ENCODE data around the gene PRSS57.
"Not testable (repeated sequence)": the region's sequence is repeated elsewhere in the genome, so short reads cannot be mapped to it uniquely, and the experiment has no call there.

PRSS57 gene

GRCh38 chr19:678791-679388 is 16.4 kb downstream of the PRSS57 start:
- H3K4me3 Mint-ChIP-seq: peak overlapping the region; percentile 78 to 79
- ATAC-seq (replicated peaks): no peak
- no peak for DNase-seq
- H3K27me3 Mint-ChIP-seq: peaks cover 8 to 16% of the 10 kb centered on the region in 2 donors
- H3K9me3 Mint-ChIP-seq: no peaks in the 10 kb centered on the region
- H3K27ac Mint-ChIP-seq: peak overlapping the region; percentile 71
- peaks cover under 1 to 1% of the 10 kb centered on the region in 2 donors for H3K36me3 Mint-ChIP-seq
- H3K4me1 Mint-ChIP-seq: peaks cover 11 to 18% of the 10 kb centered on the region in 2 donors

GRCh38 chr19:677601-678436 is 17.4 kb downstream of the PRSS57 start:
- Mint-ChIP-seq H3K36me3 (peaks cover 1 to 3% of the 10 kb centered on the region in 2 donors), H3K27me3 (peaks cover 13 to 22% of the 10 kb centered on the region in 2 donors), H3K4me1 (peaks cover 15 to 18% of the 10 kb centered on the region in 2 donors), H3K27ac (no peak overlapping the region), H3K9me3 (no peaks in the 10 kb centered on the region), H3K4me3 (no peak overlapping the region)
- no peak for ATAC-seq (replicated peaks)
- DNase-seq: no peak

GRCh38 chr19:677201-677600 is 18.1 kb downstream of the PRSS57 start:
- ATAC-seq (replicated peaks) (no peak), DNase-seq (no peak)
- no peaks in the 10 kb centered on the region for H3K9me3 Mint-ChIP-seq
- peaks cover 1 to 3% of the 10 kb centered on the region in 2 donors for H3K36me3 Mint-ChIP-seq
- H3K27ac Mint-ChIP-seq: no peak overlapping the region
- peaks cover 15 to 18% of the 10 kb centered on the region in 2 donors for H3K4me1 Mint-ChIP-seq
- H3K4me3 Mint-ChIP-seq: no peak overlapping the region
- peaks cover 13 to 22% of the 10 kb centered on the region in 2 donors for H3K27me3 Mint-ChIP-seq

GRCh38 chr19:676339-677105 is 18.7 kb downstream of the PRSS57 start, which contains the start of gene FSTL3:
FSTL3 (plus strand) TSS chr19:676392; CDS start chr19:676424, 32 bp downstream.
- peaks cover 1 to 3% of the 10 kb centered on the region in 2 donors for H3K36me3 Mint-ChIP-seq
- ATAC-seq (replicated peaks) (no peak), DNase-seq (no peak)
- peak within 1 kb of the TSS; percentile 21 for H3K27ac Mint-ChIP-seq
- H3K9me3 Mint-ChIP-seq: no peaks in the 10 kb centered on the region
- peaks cover 13 to 22% of the 10 kb centered on the region in 2 donors for H3K27me3 Mint-ChIP-seq
- peaks cover 15 to 18% of the 10 kb centered on the region in 2 donors for H3K4me1 Mint-ChIP-seq
- peak within 1 kb of the TSS in 1 of 2 donors; percentile 30 for H3K4me3 Mint-ChIP-seq

- Mint-ChIP-seq H3K4me3 (no peak overlapping the region), H3K9me3 (no peaks in the 10 kb centered on the region), H3K4me1 (peaks cover 15 to 18% of the 10 kb centered on the region in 2 donors), H3K36me3 (peaks cover 1 to 3% of the 10 kb centered on the region in 2 donors), H3K27ac (no peak overlapping the region), H3K27me3 (peaks cover 13 to 22% of the 10 kb centered on the region in 2 donors)
- DNase-seq: no peak
- ATAC-seq (replicated peaks): no peak
Measured at GRCh38 chr19:676007-676338, 19.3 kb downstream of the PRSS57 start.

GRCh38 chr19:674282-675151 is 20.7 kb downstream of the PRSS57 start:
- peaks cover 13 to 18% of the 10 kb centered on the region in 2 donors for H3K4me1 Mint-ChIP-seq
- H3K9me3 Mint-ChIP-seq: no peaks in the 10 kb centered on the region
- H3K27me3 Mint-ChIP-seq: peaks cover 13 to 28% of the 10 kb centered on the region in 2 donors
- ATAC-seq (replicated peaks) (no peak), DNase-seq (no peak)
- H3K27ac Mint-ChIP-seq: no peak overlapping the region
- peaks cover 1 to 3% of the 10 kb centered on the region in 2 donors for H3K36me3 Mint-ChIP-seq
- H3K4me3 Mint-ChIP-seq: no peak overlapping the region

GRCh38 chr19:670609-671075 is 24.6 kb downstream of the PRSS57 start:
- ATAC-seq (replicated peaks): peak; percentile 52 to 72
- H3K4me1 Mint-ChIP-seq: peaks cover 6 to 8% of the 10 kb centered on the region in 2 donors
- H3K27me3 Mint-ChIP-seq: peaks cover 20 to 35% of the 10 kb centered on the region in 2 donors
- H3K27ac Mint-ChIP-seq: no peak overlapping the region
- no peak for DNase-seq
- no peaks in the 10 kb centered on the region for H3K9me3 Mint-ChIP-seq
- H3K36me3 Mint-ChIP-seq: peaks cover 0 to 3% of the 10 kb centered on the region in 2 donors
- H3K4me3 Mint-ChIP-seq: no peak overlapping the region

- not testable (repeated sequence) for H3K9me3 Mint-ChIP-seq; DNase-seq; H3K4me3 Mint-ChIP-seq; ATAC-seq (replicated peaks); H3K36me3 Mint-ChIP-seq; H3K27ac Mint-ChIP-seq
- peaks cover 13 to 15% of the 10 kb centered on the region in 2 donors for H3K4me1 Mint-ChIP-seq
- H3K27me3 Mint-ChIP-seq: peaks cover 12 to 22% of the 10 kb centered on the region in 2 donors
Measured at GRCh38 chr19:668675-669434, 26.4 kb downstream of the PRSS57 start.

- not testable (repeated sequence) for H3K27ac Mint-ChIP-seq; ATAC-seq (replicated peaks); H3K36me3 Mint-ChIP-seq; H3K9me3 Mint-ChIP-seq; H3K4me3 Mint-ChIP-seq; DNase-seq
- Mint-ChIP-seq H3K27me3 (peaks cover 7 to 17% of the 10 kb centered on the region in 2 donors), H3K4me1 (peaks cover 15 to 22% of the 10 kb centered on the region in 2 donors)
Measured at GRCh38 chr19:666985-667573, 28.2 kb downstream of the PRSS57 start.

GRCh38 chr19:664913-665443 is 30.3 kb downstream of the PRSS57 start:
- peaks cover 24 to 43% of the 10 kb centered on the region in 2 donors for H3K4me1 Mint-ChIP-seq
- ATAC-seq (replicated peaks): no peak
- H3K36me3 Mint-ChIP-seq: peaks cover 7 to 14% of the 10 kb centered on the region in 2 donors

GRCh38 chr19:663682-664117 is 31.6 kb downstream of the PRSS57 start:
- Mint-ChIP-seq H3K9me3 (no peaks in the 10 kb centered on the region), H3K27me3 (peaks cover 3 to 5% of the 10 kb centered on the region in 2 donors), H3K36me3 (peaks cover 11 to 14% of the 10 kb centered on the region in 2 donors), H3K27ac (peak overlapping the region; percentile 92), H3K4me3 (peak overlapping the region; percentile 84 to 92), H3K4me1 (peaks cover 33 to 55% of the 10 kb centered on the region in 2 donors)
- no peak for DNase-seq
- ATAC-seq (replicated peaks): no peak

More at GRCh38 chr19:664913-665443, 30.3 kb downstream of the PRSS57 start:
- peak overlapping the region; percentile 75 for H3K27ac Mint-ChIP-seq
- DNase-seq: peak; percentile 66
- H3K4me3 Mint-ChIP-seq: peak overlapping the region; percentile 65 to 92
- H3K9me3 Mint-ChIP-seq: no peaks in the 10 kb centered on the region
- peaks cover 7 to 11% of the 10 kb centered on the region in 2 donors for H3K27me3 Mint-ChIP-seq
